H9 (cell line): ENCODE measurements around the gene C2orf81. TPM values are rescaled to one million over a fixed set of nuclear protein-coding genes. Genes with fewer than 3 reads are reported as not detected.

Experiments used
- DNase-seq: peaks from one replicate; pipeline ENCODE4 v3.0.0-alpha.2; 2017
- H2AFZ ChIP-seq: one replicate; pipeline ENCODE4 v1.6.1; 2013; ENCODE audit warnings: mild to moderate bottlenecking, low read length, control low read depth, moderate library complexity
- H2AK5ac ChIP-seq: 2 replicates; pipeline ENCODE4 v1.6.1; 2013; ENCODE audit warnings: low read length, control low read depth, mixed read lengths; ENCODE audit not compliant: insufficient read length
- H2BK120ac ChIP-seq: one replicate; pipeline ENCODE4 v1.6.1; 2013; ENCODE audit warnings: low read depth, mild to moderate bottlenecking, low read length, control low read depth, inconsistent platforms; ENCODE audit not compliant: poor library complexity, severe bottlenecking
- H2BK12ac ChIP-seq: 2 replicates; pipeline ENCODE4 v1.6.1; 2013; ENCODE audit warnings: low read length, control low read depth, mixed read lengths, low read depth; ENCODE audit not compliant: insufficient read length
- H2BK15ac ChIP-seq: 2 replicates; pipeline ENCODE4 v1.6.1; 2013; ENCODE audit warnings: low read depth, low read length, control low read depth
- H2BK20ac ChIP-seq: one replicate; pipeline ENCODE4 v1.6.1; 2013; ENCODE audit warnings: low read depth, mild to moderate bottlenecking, low read length, control low read depth, inconsistent platforms; ENCODE audit not compliant: poor library complexity, severe bottlenecking
- H2BK5ac ChIP-seq: 2 replicates; pipeline ENCODE4 v1.6.1; 2013; ENCODE audit warnings: low read length, control low read depth, mixed read lengths; ENCODE audit not compliant: insufficient read length
- H3K14ac ChIP-seq: 2 replicates; pipeline ENCODE4 v1.6.1; 2013; ENCODE audit warnings: low read length, control low read depth; ENCODE audit not compliant: insufficient read depth
- H3K18ac ChIP-seq: 2 replicates; pipeline ENCODE4 v1.6.1; 2013; ENCODE audit warnings: low read depth, mild to moderate bottlenecking, mixed read lengths, low read length, control low read depth; ENCODE audit not compliant: insufficient read length
- H3K23ac ChIP-seq: 2 replicates; pipeline ENCODE4 v1.6.1; 2013; ENCODE audit warnings: low read length, control low read depth, mixed read lengths, low read depth; ENCODE audit not compliant: insufficient read length
- H3K23me2 ChIP-seq: 2 replicates; pipeline ENCODE4 v1.6.1; 2013; ENCODE audit warnings: low read depth, mild to moderate bottlenecking, mixed read lengths, low read length, control low read depth; ENCODE audit not compliant: insufficient read length, poor library complexity, severe bottlenecking
- H3K27ac ChIP-seq: 2 replicates; pipeline ENCODE4 v1.5.1; 2013; ENCODE audit warnings: low read length, control low read depth, mixed read lengths, low read depth; ENCODE audit not compliant: insufficient read length
- H3K27me3 ChIP-seq: 2 replicates; pipeline ENCODE4 v1.6.1; 2013; ENCODE audit warnings: low read length, control low read depth, inconsistent platforms; ENCODE audit not compliant: insufficient read depth
- H3K4ac ChIP-seq: 2 replicates; pipeline ENCODE4 v1.6.1; 2013; ENCODE audit warnings: low read depth, mild to moderate bottlenecking, control low read depth, inconsistent platforms, low read length, moderate library complexity
- H3K4me1 ChIP-seq: 2 replicates; pipeline ENCODE4 v1.6.1; 2013; ENCODE audit warnings: low read length, control low read depth, inconsistent platforms; ENCODE audit not compliant: insufficient read depth
- H3K4me2 ChIP-seq: 2 replicates; pipeline ENCODE4 v1.6.1; 2013; ENCODE audit warnings: low read length, control low read depth, mixed read lengths; ENCODE audit not compliant: insufficient read length, insufficient read depth
- H3K56ac ChIP-seq: 2 replicates; pipeline ENCODE4 v1.6.1; 2013; ENCODE audit warnings: low read depth, mild to moderate bottlenecking, mixed read lengths, low read length, control low read depth; ENCODE audit not compliant: insufficient read length
- H3K79me1 ChIP-seq: 2 replicates; pipeline ENCODE4 v1.6.1; 2013; ENCODE audit warnings: low read depth, mild to moderate bottlenecking, moderate library complexity, low read length, control low read depth, inconsistent platforms; ENCODE audit not compliant: insufficient read depth, poor library complexity, severe bottlenecking
- H3K79me2 ChIP-seq: 2 replicates; pipeline ENCODE4 v1.6.1; 2013; ENCODE audit warnings: low read length, control low read depth, inconsistent platforms; ENCODE audit not compliant: insufficient read depth
- H3K9ac ChIP-seq: 2 replicates; pipeline ENCODE4 v1.6.1; 2013; ENCODE audit warnings: low read length, control low read depth, mixed read lengths; ENCODE audit not compliant: insufficient read length; ENCODE audit errors: extremely low read depth
- H3K9me3 ChIP-seq: one replicate; pipeline ENCODE4 v1.6.1; 2013; ENCODE audit warnings: low read depth, low read length, inconsistent platforms; ENCODE audit not compliant: control insufficient read depth
- H3T11ph ChIP-seq: one replicate; pipeline ENCODE4 v1.6.1; 2013; ENCODE audit warnings: mild to moderate bottlenecking, low read length, control low read depth, inconsistent platforms
- H4K20me1 ChIP-seq: one replicate; pipeline ENCODE4 v1.6.1; 2013; ENCODE audit not compliant: control insufficient read depth, insufficient read length, insufficient read depth
- H4K5ac ChIP-seq: 2 replicates; pipeline ENCODE4 v1.6.1; 2013; ENCODE audit warnings: low read depth, mild to moderate bottlenecking, mixed read lengths, low read length, control low read depth; ENCODE audit not compliant: insufficient read length
- H4K8ac ChIP-seq: replicated peaks from 2 replicates; pipeline ENCODE4 v1.6.1; 2013; ENCODE audit warnings: low read length, control low read depth, mixed read lengths, low read depth; ENCODE audit not compliant: insufficient read length
- H4K91ac ChIP-seq: 2 replicates; pipeline ENCODE4 v1.6.1; 2013; ENCODE audit warnings: low read depth, mild to moderate bottlenecking, moderate library complexity, mixed read lengths, low read length, control low read depth; ENCODE audit not compliant: insufficient read length
- H3K27ac Mint-ChIP-seq, 3 experiments: 2 replicates in 2 of 3; 3 replicates in 1 of 3; pipeline ENCODE4 v1.8.0; 2020 to 2021; ENCODE audit warnings: mixed read lengths in 3 of 3, mild to moderate bottlenecking in 1 of 3, moderate library complexity in 1 of 3
- H3K27me3 Mint-ChIP-seq: 2 replicates; pipeline ENCODE4 v1.8.0; 2021; ENCODE audit warnings: low read depth, mild to moderate bottlenecking, moderate library complexity, mixed read lengths
- H3K36me3 Mint-ChIP-seq, 3 experiments: 2 replicates in 2 of 3; 3 replicates in 1 of 3; pipeline ENCODE4 v1.8.0; 2020 to 2021; ENCODE audit warnings: low read depth in 3 of 3, mixed read lengths in 3 of 3; ENCODE audit not compliant: insufficient read depth in 1 of 3
- H3K4me1 Mint-ChIP-seq, 2 experiments: 2 replicates each; pipeline ENCODE4 v1.8.0; 2020; ENCODE audit warnings: mixed read lengths in 2 of 2
- H3K4me3 Mint-ChIP-seq, 2 experiments: 2 replicates in 1 of 2; 3 replicates in 1 of 2; pipeline ENCODE4 v1.8.0; 2020 to 2021; ENCODE audit warnings: mild to moderate bottlenecking in 2 of 2, mixed read lengths in 2 of 2, moderate library complexity in 1 of 2
- H3K9me3 Mint-ChIP-seq, 2 experiments: 2 replicates in 1 of 2; 3 replicates in 1 of 2; pipeline ENCODE4 v1.8.0; 2020; ENCODE audit warnings: mild to moderate bottlenecking in 2 of 2, mixed read lengths in 2 of 2, moderate library complexity in 1 of 2
- WGBS: extraction: QIAGEN DNeasy Blood & Tissue Kit; methylation state at CpG from one replicate; pipeline ENCODE4 v1.1.7; 2013; ENCODE audit warnings: missing lambda C conversion rate, low lambda C conversion rate, mixed read lengths; ENCODE audit not compliant: insufficient read length; ENCODE audit errors: extremely low coverage; 5-methylcytosine and 5-hydroxymethylcytosine counted together
- total RNA-seq: library from RNA; stranded (reverse); gene quantifications from 2 replicates; pipeline ENCODE4 v1.2.1, GENCODE V29; 2021
- TF ChIP-seq, protein P1 (sequence below): fragments of 200-600 bp; sonication (generic); conservative IDR thresholded peaks from 3 replicates; pipeline ENCODE4 v1.8.0; 2021; ENCODE audit warnings: antibody characterized with exemption, mild to moderate bottlenecking

Gene C2orf81
- total RNA-seq, 1 experiment from 2014 or later, result 3.5 TPM

DNA sequence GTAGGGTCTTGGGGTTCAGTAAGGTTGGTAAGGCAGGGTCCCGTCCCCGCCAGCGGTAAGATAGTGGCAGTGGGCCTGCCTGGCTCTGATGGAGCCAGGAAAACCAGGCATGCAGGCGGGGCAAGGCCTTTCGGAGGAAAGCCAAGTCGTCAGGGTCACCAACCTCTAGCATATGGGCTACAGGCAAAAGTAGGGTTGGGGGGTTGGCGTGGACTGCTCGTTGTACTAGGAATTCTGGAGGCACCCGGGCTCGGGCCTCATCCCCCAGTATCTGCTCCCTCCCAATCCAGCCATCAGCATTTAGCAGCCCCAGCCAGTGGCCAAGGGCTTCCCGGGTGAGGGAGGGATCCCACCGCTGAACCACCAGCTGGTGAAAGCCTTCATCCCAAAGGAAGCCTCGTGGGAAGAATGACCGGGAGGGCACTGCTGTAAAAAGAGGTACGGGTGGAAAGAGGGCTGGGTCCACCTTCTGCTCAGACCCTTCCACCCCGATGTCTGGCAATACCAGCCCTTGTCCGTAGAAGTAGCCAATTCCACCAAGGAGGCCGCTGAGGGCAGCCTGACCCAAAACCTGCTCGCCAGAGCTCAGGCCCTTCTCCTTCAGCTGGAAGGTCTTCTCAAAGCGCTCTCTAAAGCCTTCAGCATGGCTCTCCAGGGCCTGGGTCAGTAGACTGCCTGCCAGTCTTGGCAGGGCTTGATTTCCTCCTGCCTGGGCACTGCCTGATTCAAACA, 40.8 kb upstream of the C2orf81 start:
- Mint-ChIP-seq H3K4me3 (no peak overlapping the region), H3K27me3 (no peaks in the 10 kb centered on the region), H3K36me3 (peaks cover 10 to 29% (median 24%) of the 10 kb centered on the region in 3 experiments; a peak in 6 of 7 replicates), H3K9me3 (no peaks in the 10 kb centered on the region), H3K4me1 (peaks cover 12 to 18% of the 10 kb centered on the region in 2 experiments), H3K27ac (no peak overlapping the region)
- no peak overlapping the region for H4K8ac ChIP-seq
- no peak overlapping the region for H3K27ac ChIP-seq
- H4K20me1 ChIP-seq, result peaks cover 2% of the 10 kb centered on the region
- H3K9ac ChIP-seq, result no peak overlapping the region
- no peak overlapping the region for H3K4ac ChIP-seq
- H3K23me2 ChIP-seq, result peaks cover 8% of the 10 kb centered on the region
- H3T11ph ChIP-seq, result no peak overlapping the region
- H3K18ac ChIP-seq, result no peak overlapping the region
- peaks cover 4% of the 10 kb centered on the region for H3K79me1 ChIP-seq
- H3K14ac ChIP-seq, result no peak overlapping the region; the same call in 1 of the 2 replicates
- H4K5ac ChIP-seq, result no peak overlapping the region
- H2BK20ac ChIP-seq, result no peak overlapping the region
- no peak overlapping the region for H2BK120ac ChIP-seq
- no peak overlapping the region for H2BK15ac ChIP-seq
- no peak overlapping the region for H3K4me2 ChIP-seq
- peaks cover 2% of the 10 kb centered on the region; the same call in 1 of the 2 replicates for H3K4me1 ChIP-seq
- H4K91ac ChIP-seq, result no peak overlapping the region
- H2AFZ ChIP-seq, result no peak overlapping the region
- no peak overlapping the region for H2BK12ac ChIP-seq
- H3K9me3 ChIP-seq, result no peaks in the 10 kb centered on the region
- DNase-seq, result no peak
- no peaks in the 10 kb centered on the region for H3K27me3 ChIP-seq
- no CpG with 5 or more reads among the region's 20 CpGs for WGBS
- no peak overlapping the region for H3K23ac ChIP-seq
- no peak overlapping the region for H3K56ac ChIP-seq
- H2AK5ac ChIP-seq, result no peak overlapping the region
- H2BK5ac ChIP-seq, result no peak overlapping the region
- TF ChIP-seq, protein P1, sequence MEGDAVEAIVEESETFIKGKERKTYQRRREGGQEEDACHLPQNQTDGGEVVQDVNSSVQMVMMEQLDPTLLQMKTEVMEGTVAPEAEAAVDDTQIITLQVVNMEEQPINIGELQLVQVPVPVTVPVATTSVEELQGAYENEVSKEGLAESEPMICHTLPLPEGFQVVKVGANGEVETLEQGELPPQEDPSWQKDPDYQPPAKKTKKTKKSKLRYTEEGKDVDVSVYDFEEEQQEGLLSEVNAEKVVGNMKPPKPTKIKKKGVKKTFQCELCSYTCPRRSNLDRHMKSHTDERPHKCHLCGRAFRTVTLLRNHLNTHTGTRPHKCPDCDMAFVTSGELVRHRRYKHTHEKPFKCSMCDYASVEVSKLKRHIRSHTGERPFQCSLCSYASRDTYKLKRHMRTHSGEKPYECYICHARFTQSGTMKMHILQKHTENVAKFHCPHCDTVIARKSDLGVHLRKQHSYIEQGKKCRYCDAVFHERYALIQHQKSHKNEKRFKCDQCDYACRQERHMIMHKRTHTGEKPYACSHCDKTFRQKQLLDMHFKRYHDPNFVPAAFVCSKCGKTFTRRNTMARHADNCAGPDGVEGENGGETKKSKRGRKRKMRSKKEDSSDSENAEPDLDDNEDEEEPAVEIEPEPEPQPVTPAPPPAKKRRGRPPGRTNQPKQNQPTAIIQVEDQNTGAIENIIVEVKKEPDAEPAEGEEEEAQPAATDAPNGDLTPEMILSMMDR, result no peak
- no peaks in the 10 kb centered on the region; the same call in 1 of the 2 replicates for H3K79me2 ChIP-seq
